GM12878 (cell line): Measurements from ENCODE around the gene ZNF548. TPM values are rescaled to one million over a fixed set of nuclear protein-coding genes. Genes with fewer than 3 reads are reported as not detected.

ENCODE experiments used
- ATAC-seq: fragments of 200-7000 bp; cut with Tn5 transposase; 3 replicates; pipeline ENCODE4 v1.9.1; 2020; ENCODE audit warnings: mild to moderate bottlenecking, moderate library complexity
- BruUV-seq: library from RNA; stranded (reverse); fragments of 400-500 nt; replicated peaks from 2 replicates; lab custom pipeline; 2021; lab: Mats Ljungman, UMichigan
- CTCF ChIA-PET: fragments of 300-600 bp; sonication (Branson Sonifier 250); formaldehyde crosslinking; extraction: SDS; loops from one replicate; lab custom pipeline; 2021; ENCODE audit warnings: inconsistent platforms; lab: Yijun Ruan, JAX
- POLR2A ChIA-PET: fragments of 350-600 bp; formaldehyde crosslinking; extraction: SDS; loops from one replicate; lab custom pipeline; 2021; ENCODE audit warnings: inconsistent platforms; lab: Charles Lee
- RAD21 ChIA-PET: fragments of 300-600 bp; sonication (Branson Sonifier 250); formaldehyde crosslinking; loops from one replicate; lab custom pipeline; 2023; ENCODE audit warnings: antibody characterized with exemption; ENCODE audit not compliant: unreplicated experiment; lab: Charles Lee
- SMC1A ChIA-PET: fragments of 300-600 bp; sonication (Branson Sonifier 250); formaldehyde crosslinking; loops from one replicate; lab custom pipeline; 2023; ENCODE audit not compliant: unreplicated experiment, uncharacterized antibody; lab: Charles Lee
- DNase-seq: peaks from one replicate; pipeline ENCODE4 v3.0.0-alpha.2; 2011; ENCODE audit warnings: low read depth, low spot score
- FAIRE-seq: peaks from 3 replicates; lab custom pipeline; 2011; peaks lifted over from hg19 to GRCh38; lab: Jason Lieb, UNC
- H2AFZ ChIP-seq: 2 replicates; pipeline ENCODE4 v1.6.0; 2011; ENCODE audit warnings: low read depth, low read length, control low read depth; ENCODE audit not compliant: control insufficient read depth
- H3K27ac ChIP-seq: 2 replicates; pipeline ENCODE4 v1.5.1; 2011; ENCODE audit warnings: control low read depth; ENCODE audit not compliant: control insufficient read depth, insufficient read depth
- H3K27me3 ChIP-seq, 2 experiments: replicated peaks in 1 of 2; 2 replicates each; pipeline versions ENCODE4 v1.6.0 to v1.6.1; 2011; ENCODE audit warnings: low read length in 1 of 2; ENCODE audit not compliant: control insufficient read depth in 2 of 2, insufficient read depth in 2 of 2
- H3K36me3 ChIP-seq, 2 experiments: 2 replicates each; pipeline ENCODE4 v1.5.1; 2011; ENCODE audit warnings: low read length in 1 of 2; ENCODE audit not compliant: control insufficient read depth in 2 of 2, insufficient read depth in 2 of 2
- H3K4me1 ChIP-seq: 2 replicates; pipeline ENCODE4 v1.6.1; 2011; ENCODE audit warnings: mild to moderate bottlenecking, low read length, moderate library complexity, mixed read lengths; ENCODE audit not compliant: control insufficient read depth, insufficient read depth
- H3K4me2 ChIP-seq: 2 replicates; pipeline ENCODE4 v1.6.0; 2011; ENCODE audit warnings: control low read depth; ENCODE audit not compliant: control insufficient read depth, insufficient read depth
- H3K4me3 ChIP-seq: fragments of 200-600 bp; sonication (generic); 2 replicates; pipeline ENCODE4 v1.5.1; 2016
- H3K79me2 ChIP-seq: 2 replicates; pipeline ENCODE4 v1.6.0; 2011; ENCODE audit warnings: low read length; ENCODE audit not compliant: control insufficient read depth, insufficient read depth
- H3K9ac ChIP-seq: 2 replicates; pipeline ENCODE4 v1.8.0; 2011; ENCODE audit warnings: low read length, control low read depth, mixed read lengths; ENCODE audit not compliant: control insufficient read depth, insufficient read depth
- H3K9me3 ChIP-seq: replicated peaks from 3 replicates; pipeline ENCODE4 v1.5.1; 2011; ENCODE audit warnings: mild to moderate bottlenecking, low read length; ENCODE audit not compliant: control insufficient read depth, insufficient read depth
- H4K20me1 ChIP-seq: 2 replicates; pipeline ENCODE4 v1.6.0; 2011; ENCODE audit not compliant: control insufficient read depth, insufficient read depth
- ATF7 ChIP-seq: fragments of 450-650 bp; IDR thresholded peaks from 2 replicates; pipeline ENCODE4 v1.6.1; 2016; ENCODE audit warnings: low read depth, mild to moderate bottlenecking
- BMI1 ChIP-seq: fragments of 450-650 bp; IDR thresholded peaks from 2 replicates; pipeline ENCODE4 v1.6.1; 2016; ENCODE audit warnings: mild to moderate bottlenecking, moderate library complexity, borderline replicate concordance
- CREM ChIP-seq: IDR thresholded peaks from 2 replicates; pipeline ENCODE4 v1.6.1; 2014; ENCODE audit warnings: antibody characterized with exemption, low read depth
- NFYA ChIP-seq: IDR thresholded peaks from 2 replicates; pipeline ENCODE4 v1.6.1; 2011; ENCODE audit warnings: low read depth, mild to moderate bottlenecking, low read length, improper control_type of control experiment, borderline replicate concordance
- NFYB ChIP-seq: IDR thresholded peaks from 2 replicates; pipeline ENCODE4 v1.6.1; 2011; ENCODE audit warnings: low read depth, mild to moderate bottlenecking, low read length, improper control_type of control experiment, moderate library complexity; ENCODE audit not compliant: insufficient read depth
- NR2F1 ChIP-seq: fragments of 450-650 bp; conservative IDR thresholded peaks from 2 replicates; pipeline ENCODE4 v1.6.1; 2017; ENCODE audit warnings: mild to moderate bottlenecking
- PML ChIP-seq: IDR thresholded peaks from 2 replicates; pipeline ENCODE4 v1.6.1; 2012; ENCODE audit warnings: low read length, inconsistent platforms
- STAT3 ChIP-seq: IDR thresholded peaks from 2 replicates; pipeline ENCODE4 v1.6.1; 2011; ENCODE audit warnings: low read depth, low read length, improper control_type of control experiment
- TCF3 ChIP-seq: IDR thresholded peaks from 2 replicates; pipeline ENCODE4 v1.6.1; 2012; ENCODE audit warnings: low read depth, mild to moderate bottlenecking, low read length, borderline replicate concordance; ENCODE audit not compliant: insufficient read depth
- TCF7 ChIP-seq: IDR thresholded peaks from 2 replicates; pipeline ENCODE4 v1.6.1; 2014; ENCODE audit warnings: antibody characterized with exemption, borderline replicate concordance
- WRNIP1 ChIP-seq: IDR thresholded peaks from 2 replicates; pipeline ENCODE4 v1.6.1; 2011; ENCODE audit warnings: low read depth, low read length, improper control_type of control experiment, borderline replicate concordance
- ZBED1 ChIP-seq: IDR thresholded peaks from 2 replicates; pipeline ENCODE4 v1.6.1; 2016; ENCODE audit warnings: borderline replicate concordance
- WGBS: methylation state at CpG from one replicate; pipeline ENCODE4 v1.1.6; 2016; ENCODE audit warnings: low lambda C conversion rate; ENCODE audit not compliant: insufficient replicate concordance, insufficient coverage; ENCODE audit errors: missing lambda C conversion rate; 5-methylcytosine and 5-hydroxymethylcytosine counted together
- in situ Hi-C: fragments of 300-500 bp; cut with MboI; formaldehyde crosslinking; loops from 9 replicates; pipeline ENCODE4 v1.14.3; 2018; ENCODE audit warnings: mixed read lengths
- intact Hi-C: fragments of 100-400 bp; cut with micrococcal nuclease; formaldehyde crosslinking; loops from one replicate; pipeline ENCODE4 v1.14.2; 2022; ENCODE audit not compliant: unreplicated experiment
- polyA plus RNA-seq, 11 experiments: library from polyadenylated mRNA; depleted of rRNA in 4 of 11; unstranded in 6 of 11; stranded (reverse) in 5 of 11; fragments of >200 nt; fragmentation: Nextera tagmentation in 4 of 11; fragmentation: Illumina TruSeq in 1 of 11; extraction: Ambion mirVana in 4 of 11; extraction: Trizol in 1 of 11; gene quantifications; 1 replicate in 1 of 11; 2 replicates in 10 of 11; pipeline versions ENCODE4 v1.2.1 to v1.2.3, GENCODE V29; 2011 to 2016; ENCODE audit warnings: inconsistent platforms in 2 of 11, missing spikeins in 2 of 11, low read depth in 1 of 11
- total RNA-seq, 4 experiments: library from RNA; depleted of rRNA in 3 of 4; stranded (reverse); fragments of >200 nt in 3 of 4; fragmentation: Illumina TruSeq in 1 of 4; extraction: Trizol in 1 of 4; gene quantifications; 2 replicates each; pipeline versions ENCODE4 v1.2.1 to v1.2.3, GENCODE V29; 2013 to 2021
- TF ChIP-seq, protein P1 (sequence below): IDR thresholded peaks from 2 replicates; pipeline ENCODE4 v1.6.1; 2011; ENCODE audit warnings: mild to moderate bottlenecking, low read depth, low read length, moderate library complexity; ENCODE audit not compliant: insufficient replicate concordance
- TF ChIP-seq, protein P2 (sequence below): fragments of 450-650 bp; IDR thresholded peaks from 2 replicates; pipeline ENCODE4 v1.6.1; 2017; ENCODE audit warnings: mild to moderate bottlenecking, low read depth, inconsistent platforms; ENCODE audit not compliant: poor library complexity, severe bottlenecking
- TF ChIP-seq, protein P3 (sequence below): fragments of 150-350 bp; IDR thresholded peaks from 2 replicates; pipeline ENCODE4 v1.6.1; 2014; ENCODE audit warnings: mild to moderate bottlenecking, low read depth, low read length
- TF ChIP-seq, protein P4 (sequence below): fragments of 450-650 bp; IDR thresholded peaks from 2 replicates; pipeline ENCODE4 v1.6.1; 2017; ENCODE audit warnings: borderline replicate concordance

Gene ZNF548
- total and polyA plus RNA-seq, 10 of the 15 experiments (the other 5 are each of a cell fraction or from before 2014, with no cell fraction given): 3.9 to 44.8 (median 16.5) TPM

DNA sequence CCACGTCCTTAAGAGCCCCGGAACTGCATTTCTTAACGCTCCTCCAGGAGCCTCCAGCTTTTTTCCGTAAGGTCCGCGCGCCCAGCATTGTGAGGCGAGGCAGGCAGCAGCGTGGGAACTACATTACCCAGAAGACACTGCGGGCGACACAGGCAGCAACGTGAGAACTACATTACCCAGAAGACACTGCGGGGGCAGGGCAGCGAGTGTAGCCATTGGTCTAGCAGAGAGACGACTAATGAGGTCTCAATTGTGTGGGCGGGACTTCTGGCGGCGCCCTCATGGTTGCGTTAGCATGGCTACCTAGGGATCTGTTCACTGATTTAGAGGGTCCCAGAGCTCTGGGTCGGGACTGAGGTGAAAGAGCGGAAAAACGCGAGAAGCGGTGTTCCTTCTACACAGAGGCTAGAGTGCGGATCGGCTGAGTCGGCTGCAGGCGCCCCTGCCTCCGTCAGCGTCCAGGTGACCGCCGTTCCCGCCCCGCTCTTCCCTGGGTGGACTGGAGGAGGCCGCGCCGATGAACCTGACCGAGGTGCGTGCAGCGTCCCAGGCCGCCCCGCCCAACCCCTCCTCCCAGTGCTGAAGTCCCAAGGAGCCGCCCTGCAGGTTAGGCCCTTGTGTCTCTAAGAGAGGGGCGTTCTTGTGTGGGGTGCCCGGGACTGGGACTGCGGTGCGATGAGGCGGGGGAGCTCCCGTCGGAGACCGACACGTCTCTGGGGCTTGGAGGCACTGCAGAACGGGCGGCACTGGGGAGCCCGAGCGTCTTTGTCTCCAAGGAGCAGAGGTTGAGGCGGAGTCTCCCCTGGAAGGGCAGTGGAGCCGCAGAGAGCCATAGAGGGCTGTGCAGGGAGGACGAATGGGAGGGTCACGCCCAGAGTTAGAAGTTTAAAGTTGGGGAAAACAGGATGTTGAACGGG lies 45.7 kb downstream of the ZNF548 start, which contains the start of gene ZNF749:
Gene ZNF749 (plus strand): TSS at position 264 of the 917 bp plus-strand sequence. CDS start 254 bp downstream, at position 518.
- in situ Hi-C loops: no loop called here
- TF ChIP-seq, protein P1, sequence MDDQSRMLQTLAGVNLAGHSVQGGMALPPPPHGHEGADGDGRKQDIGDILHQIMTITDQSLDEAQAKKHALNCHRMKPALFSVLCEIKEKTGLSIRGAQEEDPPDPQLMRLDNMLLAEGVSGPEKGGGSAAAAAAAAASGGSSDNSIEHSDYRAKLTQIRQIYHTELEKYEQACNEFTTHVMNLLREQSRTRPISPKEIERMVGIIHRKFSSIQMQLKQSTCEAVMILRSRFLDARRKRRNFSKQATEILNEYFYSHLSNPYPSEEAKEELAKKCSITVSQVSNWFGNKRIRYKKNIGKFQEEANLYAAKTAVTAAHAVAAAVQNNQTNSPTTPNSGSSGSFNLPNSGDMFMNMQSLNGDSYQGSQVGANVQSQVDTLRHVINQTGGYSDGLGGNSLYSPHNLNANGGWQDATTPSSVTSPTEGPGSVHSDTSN: peak; percentile 64
- peak; percentile 38; the same call in 1 of the 2 replicates for TF ChIP-seq PML
- TF ChIP-seq NFYB: peak; percentile 67; the same call in 1 of the 2 replicates
- TF ChIP-seq, protein P2, sequence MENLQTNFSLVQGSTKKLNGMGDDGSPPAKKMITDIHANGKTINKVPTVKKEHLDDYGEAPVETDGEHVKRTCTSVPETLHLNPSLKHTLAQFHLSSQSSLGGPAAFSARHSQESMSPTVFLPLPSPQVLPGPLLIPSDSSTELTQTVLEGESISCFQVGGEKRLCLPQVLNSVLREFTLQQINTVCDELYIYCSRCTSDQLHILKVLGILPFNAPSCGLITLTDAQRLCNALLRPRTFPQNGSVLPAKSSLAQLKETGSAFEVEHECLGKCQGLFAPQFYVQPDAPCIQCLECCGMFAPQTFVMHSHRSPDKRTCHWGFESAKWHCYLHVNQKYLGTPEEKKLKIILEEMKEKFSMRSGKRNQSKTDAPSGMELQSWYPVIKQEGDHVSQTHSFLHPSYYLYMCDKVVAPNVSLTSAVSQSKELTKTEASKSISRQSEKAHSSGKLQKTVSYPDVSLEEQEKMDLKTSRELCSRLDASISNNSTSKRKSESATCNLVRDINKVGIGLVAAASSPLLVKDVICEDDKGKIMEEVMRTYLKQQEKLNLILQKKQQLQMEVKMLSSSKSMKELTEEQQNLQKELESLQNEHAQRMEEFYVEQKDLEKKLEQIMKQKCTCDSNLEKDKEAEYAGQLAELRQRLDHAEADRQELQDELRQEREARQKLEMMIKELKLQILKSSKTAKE: no peak
- TF ChIP-seq BMI1: no peak
- no peak for TF ChIP-seq NR2F1
- TF ChIP-seq, protein P3, sequence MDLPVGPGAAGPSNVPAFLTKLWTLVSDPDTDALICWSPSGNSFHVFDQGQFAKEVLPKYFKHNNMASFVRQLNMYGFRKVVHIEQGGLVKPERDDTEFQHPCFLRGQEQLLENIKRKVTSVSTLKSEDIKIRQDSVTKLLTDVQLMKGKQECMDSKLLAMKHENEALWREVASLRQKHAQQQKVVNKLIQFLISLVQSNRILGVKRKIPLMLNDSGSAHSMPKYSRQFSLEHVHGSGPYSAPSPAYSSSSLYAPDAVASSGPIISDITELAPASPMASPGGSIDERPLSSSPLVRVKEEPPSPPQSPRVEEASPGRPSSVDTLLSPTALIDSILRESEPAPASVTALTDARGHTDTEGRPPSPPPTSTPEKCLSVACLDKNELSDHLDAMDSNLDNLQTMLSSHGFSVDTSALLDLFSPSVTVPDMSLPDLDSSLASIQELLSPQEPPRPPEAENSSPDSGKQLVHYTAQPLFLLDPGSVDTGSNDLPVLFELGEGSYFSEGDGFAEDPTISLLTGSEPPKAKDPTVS: no peak
- no peak for TF ChIP-seq ZBED1
- TF ChIP-seq TCF7: no peak
- TF ChIP-seq ATF7: 0 out of 2 replicates have a peak, but pooled peaks have one; percentile 35
- TF ChIP-seq NFYA: no peak
- TF ChIP-seq TCF3: no peak
- TF ChIP-seq CREM: peak; percentile 97
- no peak for TF ChIP-seq WRNIP1
- no peak for TF ChIP-seq STAT3
- TF ChIP-seq, protein P4, sequence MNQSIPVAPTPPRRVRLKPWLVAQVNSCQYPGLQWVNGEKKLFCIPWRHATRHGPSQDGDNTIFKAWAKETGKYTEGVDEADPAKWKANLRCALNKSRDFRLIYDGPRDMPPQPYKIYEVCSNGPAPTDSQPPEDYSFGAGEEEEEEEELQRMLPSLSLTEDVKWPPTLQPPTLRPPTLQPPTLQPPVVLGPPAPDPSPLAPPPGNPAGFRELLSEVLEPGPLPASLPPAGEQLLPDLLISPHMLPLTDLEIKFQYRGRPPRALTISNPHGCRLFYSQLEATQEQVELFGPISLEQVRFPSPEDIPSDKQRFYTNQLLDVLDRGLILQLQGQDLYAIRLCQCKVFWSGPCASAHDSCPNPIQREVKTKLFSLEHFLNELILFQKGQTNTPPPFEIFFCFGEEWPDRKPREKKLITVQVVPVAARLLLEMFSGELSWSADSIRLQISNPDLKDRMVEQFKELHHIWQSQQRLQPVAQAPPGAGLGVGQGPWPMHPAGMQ: no peak

More for the DNA sequence above, 45.7 kb downstream of the ZNF548 start, which contains the start of gene ZNF749:
- H3K4me1 ChIP-seq: peaks cover 5% of the 10 kb centered on the region; the same call in 1 of the 2 replicates
- peak; percentile 94 for DNase-seq
- ChIA-PET RAD21 (interaction anchor here (0.8 to 1.6 kb wide), 2 partner anchors 46 to 84 kb away, joined by 3 to 4 read pairs; partner anchors contain the start of genes ZNF304 and ZNF548), CTCF (interaction anchor here (0.8 to 1.5 kb wide), 4 partner anchors 20 to 198 kb away, joined by 3 to 4 read pairs (median 3); no protein-coding TSS in a partner anchor), SMC1A (interaction anchor here (1.5 kb wide), 1 partner anchor 25 kb away, joined by 4 read pairs; no protein-coding TSS in a partner anchor), POLR2A (interaction anchor here (0.6 to 1.7 kb wide), 4 partner anchors 49 to 481 kb away, joined by 3 to 5 read pairs (median 4); partner anchors contain the start of genes ZNF304, ZNF417 and ZNF671)
- H4K20me1 ChIP-seq: no peaks in the 10 kb centered on the region; the same call in 1 of the 2 replicates
- H3K9ac ChIP-seq: peak within 1 kb of the TSS; percentile 61
- FAIRE-seq: peak; percentile 98
- H3K36me3 ChIP-seq: peaks cover 0 to 5% of the 10 kb centered on the region in 2 experiments; a peak in 1 of 4 replicates
- H3K4me2 ChIP-seq: peak within 1 kb of the TSS; percentile 86
- peak within 1 kb of the TSS; percentile 97 for H2AFZ ChIP-seq
- BruUV-seq: TSS peak; percentile 71
- intact Hi-C loops: no loop called here
- peak; percentile 98 for ATAC-seq
- H3K9me3 ChIP-seq: peaks cover 3% of the 10 kb centered on the region; the same call in 2 of the 3 replicates
- peaks cover 17% of the 10 kb centered on the region for H3K79me2 ChIP-seq
- no peaks in the 10 kb centered on the region for H3K27me3 ChIP-seq
- H3K4me3 ChIP-seq: peak within 1 kb of the TSS; percentile 73
- WGBS: 2% methylated on average over 61 of the region's 61 CpGs
- peak within 1 kb of the TSS; percentile 38 for H3K27ac ChIP-seq
